ENCODE data around the gene SPATC1L.

- TF ChIP-seq TP53 (CRISPR knock-in tag; IDR thresholded peaks at IDR 0.05) (no peak), HDAC2 (IDR thresholded peaks at IDR 0.05) (no peak), CTCF (IDR thresholded peaks at IDR 0.05) (no peak)
These were observed 22.3 kb downstream of the SPATC1L start for GRCh38 chr21:46161633-46162592.
